Skin epidermis (tissue), 12 donors: Measurements from ENCODE around the gene SLC25A3.
A peak's percentile ranks its signal among the peaks of the same experiment; 100 is the strongest.
"Not testable (repeated sequence)": the region's sequence is repeated elsewhere in the genome, so short reads cannot be mapped to it uniquely, and the experiment has no call there.

ENCODE experiments used
- H3K27ac ChIP-seq, 21 experiments: fragments of 200-600 bp; sonication (generic) in 11 of 21; one replicate each; pipeline ENCODE4 v1.5.0; 2020; ENCODE audit warnings: mild to moderate bottlenecking in 3 of 21, inconsistent platforms in 2 of 21, moderate library complexity in 2 of 21
- H3K4me3 ChIP-seq, 7 experiments: fragments of 200-600 bp; sonication (generic) in 2 of 7; one replicate each; pipeline ENCODE4 v1.5.0; 2020; ENCODE audit warnings: inconsistent platforms in 2 of 7, mild to moderate bottlenecking in 2 of 7, moderate library complexity in 1 of 7

The SLC25A3 gene

DNA sequence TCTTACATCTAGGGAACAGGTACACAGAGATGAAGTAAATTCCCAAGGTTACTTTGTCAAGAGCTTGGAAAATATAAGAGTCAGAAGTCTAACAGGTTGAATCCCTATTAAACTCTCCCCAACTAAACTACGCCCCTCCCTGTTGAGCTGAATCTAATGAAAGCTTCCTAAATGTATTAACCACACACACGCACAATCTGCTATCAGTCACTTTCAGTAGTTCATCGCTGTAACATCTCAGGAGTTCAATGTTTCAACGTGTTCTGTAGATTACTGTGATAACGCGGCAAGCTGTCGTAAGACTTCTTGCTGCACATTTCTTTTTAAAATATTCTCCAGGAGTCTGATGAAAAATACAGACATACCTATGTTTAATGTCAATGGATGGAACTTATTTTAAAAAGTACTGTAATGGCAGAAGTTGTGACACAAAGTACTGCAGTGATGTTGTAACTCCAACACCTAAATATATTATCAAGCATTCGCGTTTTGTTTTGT is 612 bp upstream of the SLC25A3 start:
- Histone ChIP-seq H3K27ac (peak overlapping the region in 20 of 21 experiments; percentile 64 to 100 (median 98)), H3K4me3 (peak overlapping the region; percentile 60 to 99 (median 93))

DNA sequence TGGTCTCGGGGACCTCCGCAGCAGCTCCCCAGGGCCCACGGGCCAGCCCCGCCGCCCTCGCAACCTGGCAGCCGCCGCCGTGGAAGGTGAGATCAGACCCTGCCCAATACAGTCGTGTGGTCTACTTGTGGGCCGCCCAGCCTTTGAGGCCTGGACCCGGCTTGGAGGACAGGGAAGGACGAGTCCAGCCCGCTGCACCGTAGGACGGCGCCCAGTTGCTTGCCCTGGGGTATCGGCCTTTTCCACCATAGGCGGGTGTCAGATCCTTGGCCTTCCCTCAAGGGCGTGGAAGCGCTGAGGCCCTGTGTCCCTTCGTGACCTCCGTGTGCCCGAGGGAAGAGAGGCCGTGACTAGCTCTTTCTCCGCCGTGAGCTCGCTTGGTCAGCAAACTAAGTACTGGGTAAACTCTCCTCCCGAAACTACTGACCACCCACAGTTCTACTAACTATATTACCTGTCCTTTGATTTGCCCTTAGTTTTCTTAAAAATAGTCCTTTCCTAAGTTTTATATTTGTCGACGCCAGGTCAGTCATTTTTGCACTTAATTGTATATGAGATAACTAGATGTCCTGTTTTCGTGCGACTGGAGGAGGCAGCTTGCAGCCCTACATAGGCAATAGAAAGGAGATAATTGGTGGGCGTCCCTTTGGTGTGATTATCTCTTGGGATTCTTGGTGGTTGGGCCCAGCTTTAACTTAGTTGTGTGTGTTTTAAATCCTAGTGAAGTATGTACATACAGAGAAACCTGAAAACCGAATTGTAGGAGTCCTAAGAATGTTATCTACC is 757 bp downstream of the SLC25A3 start:
- Histone ChIP-seq H3K4me3 (peak overlapping the region; percentile 60 to 99 (median 93)), H3K27ac (peak overlapping the region; percentile 83 to 100 (median 98))

DNA sequence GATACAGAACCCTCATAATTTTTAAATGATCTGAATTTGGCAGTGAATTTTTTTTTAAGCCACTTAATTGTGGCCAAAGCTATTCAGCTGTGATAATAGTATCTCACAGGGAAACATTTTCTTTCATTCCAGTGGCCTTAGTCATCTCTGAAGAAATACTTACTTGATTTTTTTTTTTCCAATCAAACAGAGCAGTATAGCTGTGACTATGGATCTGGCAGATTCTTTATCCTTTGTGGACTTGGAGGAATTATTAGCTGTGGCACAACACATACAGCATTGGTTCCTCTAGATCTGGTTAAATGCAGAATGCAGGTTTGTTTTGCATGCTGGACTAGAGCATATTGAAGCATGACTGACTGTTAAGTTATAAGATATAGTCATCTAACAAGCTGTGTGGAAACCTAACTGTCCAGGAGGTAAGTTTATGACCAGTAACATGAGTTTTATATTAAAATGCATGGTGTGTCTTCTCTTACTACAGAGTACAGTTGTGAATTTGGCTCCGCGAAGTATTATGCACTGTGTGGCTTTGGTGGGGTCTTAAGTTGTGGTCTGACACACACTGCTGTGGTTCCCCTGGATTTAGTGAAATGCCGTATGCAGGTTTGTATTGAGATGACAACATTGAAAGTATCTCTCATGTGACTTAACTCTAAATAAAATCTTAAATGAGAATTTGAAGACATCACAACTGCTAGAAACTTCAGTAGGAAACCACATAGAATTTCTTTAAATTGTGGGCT is 1.9 kb downstream of the SLC25A3 start:
- Histone ChIP-seq H3K4me3 (peak overlapping the region; percentile 60 to 99 (median 93)), H3K27ac (peak overlapping the region in 9 of 21 experiments; percentile 91 to 100 (median 99))

DNA sequence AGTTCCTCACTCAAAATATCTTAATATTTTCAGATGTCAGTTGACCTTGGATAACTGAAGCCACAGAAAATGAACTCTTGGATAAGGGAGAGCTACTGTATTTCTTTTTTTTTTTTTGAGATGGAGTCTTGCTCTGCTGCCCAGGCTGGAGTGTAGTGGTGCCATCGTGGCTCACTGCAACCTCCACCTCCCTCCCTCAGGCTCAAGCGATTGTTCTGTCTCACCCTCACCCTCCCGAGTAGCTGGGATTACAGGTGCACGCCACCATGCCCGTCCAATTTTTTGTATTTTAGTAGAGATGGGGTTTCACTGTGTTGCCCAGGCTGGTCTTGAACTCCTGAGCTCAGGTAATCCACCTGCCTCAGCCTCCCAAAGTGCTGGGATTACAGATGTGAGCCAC is 3.8 kb downstream of the SLC25A3 start:
- H3K27ac ChIP-seq, H3K4me3 ChIP-seq: not testable (repeated sequence)

DNA sequence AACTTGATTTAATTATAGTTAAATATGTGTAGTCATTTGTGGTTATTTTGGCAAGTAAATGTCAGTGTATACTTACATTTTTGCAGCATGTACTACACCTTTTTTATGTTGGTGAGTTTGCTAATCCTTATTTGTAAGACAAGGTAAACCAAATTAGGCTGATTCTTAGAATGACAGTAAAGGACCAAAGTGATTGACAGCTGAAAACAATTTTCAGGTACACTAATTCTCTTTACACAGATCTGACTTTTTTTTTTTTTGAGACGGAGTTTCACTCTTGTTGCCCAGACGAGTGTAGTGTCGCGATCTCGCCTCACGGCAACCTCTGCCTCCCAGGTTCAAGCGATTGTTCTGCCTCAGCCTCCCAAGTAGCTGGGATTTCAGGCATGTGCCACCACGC is 8.4 kb downstream of the SLC25A3 start:
- Histone ChIP-seq H3K27ac (no peak overlapping the region), H3K4me3 (no peak overlapping the region)

DNA sequence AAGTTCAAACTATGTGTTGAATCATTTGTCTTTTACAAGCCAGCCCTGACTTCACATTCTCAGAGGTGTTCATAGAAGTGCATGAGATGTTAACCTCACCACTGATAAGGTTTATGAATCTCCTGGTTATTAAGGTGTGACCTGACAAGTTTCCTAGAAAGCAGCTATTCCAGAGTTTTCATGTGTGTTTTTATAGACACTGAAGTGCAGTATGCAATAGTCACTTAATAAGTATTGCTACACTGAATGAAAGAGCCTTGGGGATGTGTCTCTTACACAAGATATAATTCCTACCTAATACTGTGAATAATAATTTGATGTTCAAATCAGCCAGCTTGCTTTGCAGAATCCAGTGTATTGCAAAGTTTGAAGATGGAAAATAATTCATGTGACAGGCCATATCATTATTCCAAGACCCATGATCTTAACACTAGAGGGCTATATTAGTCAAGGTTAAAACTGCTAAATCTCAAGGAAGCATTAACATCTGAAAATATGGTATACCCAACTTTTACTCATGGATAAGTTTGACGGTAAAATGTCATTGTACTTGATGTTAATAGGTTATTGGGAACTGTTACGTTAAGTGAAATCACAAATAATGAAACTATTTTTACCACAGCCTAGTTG is 13.0 kb downstream of the SLC25A3 start:
- Histone ChIP-seq H3K27ac (no peak overlapping the region), H3K4me3 (no peak overlapping the region)

DNA sequence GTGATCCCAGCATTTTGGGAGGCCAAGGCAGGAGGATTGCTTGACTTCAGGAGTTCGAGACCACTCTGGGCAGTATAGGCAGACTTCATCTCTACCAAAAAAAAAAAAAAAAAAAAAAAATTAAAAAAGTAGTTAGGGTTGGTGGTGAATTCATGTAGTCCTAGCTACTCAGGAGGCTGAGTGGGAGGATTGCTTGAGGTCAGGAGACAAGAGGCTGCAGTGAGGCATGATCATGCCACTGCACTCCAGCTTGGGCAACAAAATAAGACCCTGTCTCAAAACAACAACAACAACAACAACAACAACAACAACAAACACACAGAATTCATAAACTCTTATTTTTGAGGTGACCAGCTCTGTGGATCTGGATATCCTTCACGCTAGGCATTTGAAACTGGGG is 17.1 kb downstream of the SLC25A3 start:
- Histone ChIP-seq H3K4me3 (no peak overlapping the region), H3K27ac (no peak overlapping the region)

DNA sequence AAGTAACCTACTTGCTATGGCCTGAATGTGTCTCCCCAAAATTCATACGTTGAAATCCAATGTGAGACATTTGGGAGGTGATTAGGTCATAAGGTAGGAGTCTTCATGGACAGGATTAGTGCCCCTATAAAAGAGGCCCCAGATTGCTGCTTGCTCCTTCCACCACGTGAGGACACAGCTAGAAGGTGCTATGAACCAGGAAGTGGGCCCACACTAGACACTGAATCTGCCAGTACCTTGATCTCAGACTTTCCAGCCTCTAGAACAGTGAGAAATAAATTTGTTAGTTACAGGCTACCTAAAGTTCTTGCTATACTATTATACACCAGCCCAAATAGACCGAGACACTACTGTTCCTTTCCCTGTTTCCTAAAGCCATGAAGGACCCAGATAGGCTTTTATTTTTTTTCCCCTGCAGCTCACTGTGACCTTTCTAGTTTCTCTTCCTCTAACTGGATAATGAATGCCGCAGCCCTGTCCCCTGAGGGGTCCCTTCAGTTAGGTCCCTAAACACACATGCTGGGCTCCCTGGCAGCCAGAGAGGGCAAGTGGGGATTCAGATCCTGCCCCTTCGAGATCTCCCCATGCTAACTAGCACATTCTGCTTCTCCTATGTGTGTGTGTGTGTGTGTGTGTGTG is 19.3 kb downstream of the SLC25A3 start:
- H3K27ac ChIP-seq = peak overlapping the region in 4 of 21 experiments; percentile 16 to 33 (median 24)
- H3K4me3 ChIP-seq = no peak overlapping the region

DNA sequence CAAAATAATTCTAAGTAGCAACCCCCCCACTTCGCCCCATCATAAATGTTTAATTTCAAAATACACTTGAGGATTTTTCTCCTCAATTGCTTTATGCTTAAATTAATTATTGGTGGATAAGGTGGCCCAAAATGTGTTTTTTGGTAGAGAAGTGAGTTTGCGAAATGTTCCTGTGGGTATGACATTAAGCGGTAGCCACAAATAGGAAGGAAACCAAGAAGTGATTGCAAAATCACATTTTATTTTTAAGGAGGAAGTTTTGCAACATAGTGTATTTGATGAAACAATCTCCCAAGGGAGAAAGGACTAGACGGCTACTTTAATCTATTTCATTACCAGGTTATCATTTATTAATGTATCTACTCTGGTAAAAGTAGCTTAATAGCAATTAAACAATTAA is 25.5 kb downstream of the SLC25A3 start:
- Histone ChIP-seq H3K27ac (peak overlapping the region in 1 of 21 experiments; percentile 24), H3K4me3 (no peak overlapping the region)

DNA sequence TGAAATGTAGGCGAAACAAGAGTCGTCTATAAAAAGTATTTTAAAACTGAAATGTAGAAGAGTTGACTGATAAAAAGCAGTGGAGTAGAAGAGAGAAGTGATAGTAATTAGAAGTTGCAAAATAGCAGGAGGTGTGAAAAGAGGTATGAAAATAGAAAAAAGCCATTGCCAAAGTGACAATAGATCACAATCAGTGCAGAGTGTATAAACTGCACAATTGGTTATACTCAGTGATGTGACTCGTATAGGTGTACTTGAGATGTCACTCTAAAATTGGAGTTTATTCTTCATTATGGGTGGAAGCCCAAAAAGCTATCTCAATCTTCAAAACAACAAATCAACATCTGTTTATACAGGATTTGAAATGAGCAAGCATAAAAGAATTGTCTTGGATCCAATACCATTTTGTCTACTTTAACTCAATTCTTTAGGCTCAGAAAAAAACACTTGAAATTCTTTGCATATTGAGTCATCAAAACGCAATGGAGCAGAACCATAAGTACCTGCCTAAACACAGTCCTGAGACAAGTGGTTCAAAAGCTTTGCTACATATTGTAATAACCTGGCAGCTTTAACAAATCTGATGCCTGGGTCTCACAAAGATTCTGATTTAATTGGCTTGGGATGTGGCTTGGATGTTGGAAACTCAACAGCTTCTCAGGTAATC is 42.3 kb downstream of the SLC25A3 start:
- H3K27ac ChIP-seq = no peak overlapping the region
- H3K4me3 ChIP-seq = no peak overlapping the region

DNA sequence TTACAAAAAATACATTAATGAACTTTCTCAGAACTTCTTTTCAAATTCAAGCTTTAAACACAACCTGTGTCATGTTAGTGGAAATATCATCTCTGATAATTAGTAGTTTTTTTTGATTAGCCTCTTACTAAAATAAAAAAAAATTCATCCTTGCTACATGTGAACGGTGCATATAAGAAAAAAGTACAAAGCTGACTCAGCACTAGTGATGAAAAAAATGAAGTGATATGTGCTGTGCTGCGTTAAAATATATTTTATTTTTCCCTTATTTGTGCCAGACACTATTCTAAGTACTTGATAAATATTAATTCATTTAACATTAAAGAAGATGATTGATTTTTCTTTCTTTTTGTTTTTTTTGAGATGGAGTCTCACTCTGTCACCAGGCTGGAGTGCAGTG is 43.6 kb downstream of the SLC25A3 start:
- H3K4me3 ChIP-seq = no peak overlapping the region
- no peak overlapping the region for H3K27ac ChIP-seq

DNA sequence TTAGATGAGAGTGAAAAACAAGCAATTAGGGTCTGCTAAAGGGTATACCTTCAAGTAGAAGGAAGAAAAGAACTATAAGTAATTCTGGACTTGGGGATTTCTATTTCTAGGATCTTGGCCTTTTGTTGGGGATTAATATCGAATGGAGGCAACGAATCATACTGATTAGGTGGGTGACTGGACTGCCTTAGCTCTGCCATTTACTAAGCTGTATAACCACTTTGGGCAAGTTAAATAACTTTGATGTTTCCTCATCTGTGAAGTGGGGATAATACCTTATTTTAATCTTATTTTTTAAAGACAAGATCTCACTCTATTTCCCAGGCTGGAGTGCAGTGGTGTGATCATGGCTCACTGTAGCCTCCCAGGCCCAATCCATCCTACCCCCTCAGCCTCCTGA is 44.5 kb downstream of the SLC25A3 start:
- Histone ChIP-seq H3K4me3 (no peak overlapping the region), H3K27ac (no peak overlapping the region)

DNA sequence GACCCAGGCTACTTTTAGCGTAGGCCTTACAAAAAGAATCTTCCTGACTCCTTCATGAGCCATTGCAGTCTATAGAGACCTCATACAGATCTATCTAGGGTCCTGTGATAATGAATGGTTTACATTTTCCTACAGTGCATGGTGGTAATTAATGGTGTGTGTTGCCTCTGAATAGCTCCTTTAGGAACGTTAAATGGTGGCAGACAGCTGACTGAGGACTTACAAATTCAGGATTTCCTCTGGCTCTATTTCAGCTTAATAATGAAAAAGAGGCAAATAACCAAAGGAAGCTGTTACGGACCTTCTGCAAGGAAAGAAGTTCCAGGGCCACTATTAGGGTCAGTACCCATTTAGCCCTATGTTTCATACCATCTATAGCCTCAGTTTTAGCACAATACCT is 46.0 kb downstream of the SLC25A3 start:
- no peak overlapping the region for H3K4me3 ChIP-seq
- H3K27ac ChIP-seq = peak overlapping the region in 1 of 21 experiments; percentile 39

DNA sequence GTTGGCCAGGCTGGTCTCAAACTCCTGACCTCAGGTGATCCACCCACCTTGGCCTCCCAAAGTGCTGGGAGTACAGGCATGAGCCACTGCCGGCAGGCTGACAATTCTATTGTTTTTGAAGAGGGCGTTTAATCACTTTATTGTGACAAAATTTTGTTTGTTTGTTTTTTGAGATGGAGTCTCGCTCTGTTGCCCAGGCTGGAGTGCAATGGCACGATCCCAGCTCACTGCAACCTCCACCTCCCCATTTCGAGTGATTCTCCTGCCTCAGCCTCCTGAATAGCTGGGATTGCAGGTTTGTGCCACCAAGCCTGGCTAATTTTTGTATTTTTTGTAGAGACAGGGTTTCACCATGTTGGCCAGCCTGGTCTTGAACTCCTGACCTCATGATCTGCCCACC is 49.3 kb downstream of the SLC25A3 start:
- not testable (repeated sequence) for H3K4me3 ChIP-seq, H3K27ac ChIP-seq

DNA sequence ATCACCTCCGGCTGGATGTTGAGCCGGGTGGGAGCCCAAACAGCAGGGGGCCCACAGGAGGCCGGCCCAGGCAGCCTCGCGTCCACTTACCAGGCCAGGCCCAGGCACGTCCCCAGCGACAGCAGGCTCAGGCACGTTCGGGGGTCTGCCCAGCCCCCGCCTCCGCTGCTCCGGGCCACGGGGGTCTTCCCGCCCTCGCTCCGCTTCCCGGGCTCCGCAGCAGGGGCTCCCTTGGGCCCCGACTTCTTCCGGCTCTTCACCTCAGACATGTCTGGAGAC is 50.9 kb downstream of the SLC25A3 start:
- Histone ChIP-seq H3K4me3 (peak overlapping the region; percentile 81 to 100 (median 98)), H3K27ac (peak overlapping the region in 20 of 21 experiments; percentile 70 to 93 (median 87))

DNA sequence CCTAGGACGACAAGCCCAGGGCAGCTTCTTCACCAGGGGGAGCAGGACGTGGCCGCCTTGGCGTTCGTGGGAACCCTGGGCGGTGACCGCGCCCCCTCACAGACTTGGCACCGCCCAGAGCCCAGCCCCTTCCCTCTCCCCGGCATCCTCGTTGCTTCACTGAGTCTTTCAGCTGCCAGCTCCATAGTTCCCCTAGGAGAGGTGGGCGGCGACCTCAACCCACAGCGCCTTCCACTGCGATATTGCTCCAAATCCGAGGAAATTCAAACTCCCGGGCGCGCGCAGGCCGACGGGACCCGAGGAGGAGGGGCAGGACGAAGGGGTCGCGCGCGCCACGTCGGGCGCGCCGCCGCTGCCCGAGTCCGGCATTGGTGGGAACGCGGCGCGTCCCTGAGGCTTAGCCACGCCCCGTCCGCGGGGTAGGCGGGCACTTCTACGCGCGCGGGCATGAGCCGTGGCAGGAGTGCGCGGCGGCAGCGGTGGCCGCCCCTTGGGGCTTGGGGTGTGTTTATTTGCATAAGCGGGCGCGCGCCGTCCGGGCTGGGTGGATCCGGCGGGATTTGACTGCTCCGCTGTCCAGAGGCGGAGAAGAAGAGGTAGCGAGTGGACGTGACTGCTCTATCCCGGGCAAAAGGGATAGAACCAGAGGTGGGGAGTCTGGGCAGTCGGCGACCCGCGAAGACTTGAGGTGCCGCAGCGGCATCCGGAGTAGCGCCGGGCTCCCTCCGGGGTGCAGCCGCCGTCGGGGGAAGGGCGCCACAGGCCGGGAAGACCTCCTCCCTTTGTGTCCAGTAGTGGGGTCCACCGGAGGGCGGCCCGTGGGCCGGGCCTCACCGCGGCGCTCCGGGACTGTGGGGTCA is 51.5 kb downstream of the SLC25A3 start, which contains the start of the genes APAF1 and IKBIP:
Gene APAF1, plus strand, starts transcription at position 579 of the 860 bp plus-strand sequence. CDS start 3,070 bp downstream, outside the sequence.
Gene IKBIP, minus strand, starts transcription at position 77 of the 860 bp plus-strand sequence. CDS start 87 bp downstream, outside the sequence.
- H3K27ac ChIP-seq = peak within 1 kb of the TSS; percentile 60 to 93 (median 87)
- H3K4me3 ChIP-seq = peak within 1 kb of the TSS; percentile 81 to 100 (median 98)

DNA sequence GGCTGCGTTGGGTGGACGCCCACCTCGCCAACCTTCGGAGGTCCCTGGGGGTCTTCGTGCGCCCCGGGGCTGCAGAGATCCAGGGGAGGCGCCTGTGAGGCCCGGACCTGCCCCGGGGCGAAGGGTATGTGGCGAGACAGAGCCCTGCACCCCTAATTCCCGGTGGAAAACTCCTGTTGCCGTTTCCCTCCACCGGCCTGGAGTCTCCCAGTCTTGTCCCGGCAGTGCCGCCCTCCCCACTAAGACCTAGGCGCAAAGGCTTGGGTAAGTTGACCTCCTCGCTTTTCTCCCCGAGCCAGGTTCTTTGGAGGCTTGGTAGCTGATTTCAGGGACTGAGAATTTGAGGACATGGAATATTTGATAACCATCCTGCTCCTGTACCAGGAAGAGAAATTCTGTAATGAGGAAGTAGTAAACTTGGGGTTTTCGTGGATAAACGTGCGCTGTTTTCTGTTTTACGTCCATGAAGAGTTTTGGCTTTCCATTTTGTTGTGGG is 52.1 kb downstream of the SLC25A3 start:
- peak overlapping the region; percentile 60 to 92 (median 87) for H3K27ac ChIP-seq
- peak overlapping the region; percentile 81 to 100 (median 98) for H3K4me3 ChIP-seq
